Breast epithelium (tissue), 3 donors: ENCODE results near the gene AMFR.

Experiments
- CTCF ChIP-seq, 3 donors: fragments of 450-650 bp; IDR thresholded peaks; one replicate each; pipeline ENCODE4 v1.5.1; 2016 to 2017; ENCODE audit warnings: antibody characterized with exemption in 3 of 3, mild to moderate bottlenecking in 3 of 3, moderate library complexity in 3 of 3
- POLR2A ChIP-seq: fragments of 450-650 bp; IDR thresholded peaks from one replicate; pipeline ENCODE4 v1.6.1; 2016; ENCODE audit warnings: antibody characterized with exemption, mild to moderate bottlenecking, moderate library complexity

GRCh38 chr16:56341656-56342399, 83.5 kb downstream of the AMFR start:
- TF ChIP-seq CTCF (IDR thresholded peaks at IDR 0.05) (no peak), POLR2A (no peak)
